Mesenteric fat pad (tissue), 1 donor: Measurements from ENCODE around the gene RCHY1. TPM values are rescaled to one million over a fixed set of nuclear protein-coding genes. Genes with fewer than 3 reads are reported as not detected.
"Not testable (repeated sequence)": the region's sequence is repeated elsewhere in the genome, so short reads cannot be mapped to it uniquely, and the experiment has no call there.

Source experiments
- DNase-seq: peaks from one replicate; pipeline ENCODE4 v3.0.0-alpha.2; 2020; ENCODE audit warnings: low spot score
- long read RNA-seq: library from polyadenylated mRNA; unstranded; transcript quantifications from one replicate; pipeline ENCODE4 v2.0.0, GENCODE V29; 2020
- total RNA-seq: library from RNA; stranded (reverse); fragmentation: NEBNext Ultra II Directional; extraction: Animal tissue kit (Norgen Biotek cat#: 25700); gene quantifications from one replicate; pipeline ENCODE4 v1.2.1, GENCODE V29; 2021
- donor health status: DM: yes; HTN: yes; CAD: no.

Gene RCHY1
- total RNA-seq = 30.4 TPM
- long read RNA-seq, full-length matches to known transcripts = 75 of 84 reads
- long read RNA-seq, partial matches to known transcripts = 2 of 84 reads
- long read RNA-seq, other reads (novel, unspliced or antisense) = 7 of 84 reads

- DNase-seq = peak; percentile 97
Measured at GRCh38 chr4:75514131-75514948, at the start of gene RCHY1, which contains the start of gene THAP6. Gene RCHY1 (minus strand): TSS chr4:75514403. CDS start chr4:75514286, 117 bp downstream. Gene THAP6 (plus strand): TSS chr4:75514473. CDS start chr4:75515453, 980 bp downstream.

- DNase-seq = no peak
Measured at GRCh38 chr4:75561789-75562188, 47.6 kb upstream of the RCHY1 start.

GRCh38 chr4:75557696-75558095 is 43.5 kb upstream of the RCHY1 start:
- DNase-seq = no peak

- DNase-seq = no peak
Measured at GRCh38 chr4:75555294-75556164, 41.3 kb upstream of the RCHY1 start, which contains the start of gene ODAPH. Gene ODAPH (plus strand): TSS chr4:75556066. CDS start chr4:75556083, 17 bp downstream.

- no peak for DNase-seq
Measured at GRCh38 chr4:75552452-75552851, 38.2 kb upstream of the RCHY1 start.

- DNase-seq = no peak
Measured at GRCh38 chr4:75549019-75549418, 34.8 kb upstream of the RCHY1 start.

GRCh38 chr4:75547647-75548387 is 33.6 kb upstream of the RCHY1 start:
- no peak for DNase-seq

GRCh38 chr4:75545526-75545925 is 31.3 kb upstream of the RCHY1 start:
- DNase-seq = no peak

GRCh38 chr4:75544870-75545269 is 30.7 kb upstream of the RCHY1 start:
- no peak for DNase-seq

- DNase-seq = not testable (repeated sequence)
Measured at GRCh38 chr4:75544220-75544619, 30.0 kb upstream of the RCHY1 start.

- DNase-seq = no peak
Measured at GRCh38 chr4:75542824-75543223, 28.6 kb upstream of the RCHY1 start.

- not testable (repeated sequence) for DNase-seq
Measured at GRCh38 chr4:75537308-75537707, 23.1 kb upstream of the RCHY1 start.

- DNase-seq = not testable (repeated sequence)
Measured at GRCh38 chr4:75533926-75534325, 19.7 kb upstream of the RCHY1 start.

- DNase-seq = not testable (repeated sequence)
Measured at GRCh38 chr4:75533339-75533887, 19.2 kb upstream of the RCHY1 start.

GRCh38 chr4:75531536-75532143 is 17.4 kb upstream of the RCHY1 start:
- not testable (repeated sequence) for DNase-seq

- no peak for DNase-seq
Measured at GRCh38 chr4:75530556-75531322, 16.5 kb upstream of the RCHY1 start.

- DNase-seq = no peak
Measured at GRCh38 chr4:75527482-75527881, 13.3 kb upstream of the RCHY1 start.

- DNase-seq = no peak
Measured at GRCh38 chr4:75525910-75526309, 11.7 kb upstream of the RCHY1 start.

- no peak for DNase-seq
Measured at GRCh38 chr4:75525086-75525485, 10.9 kb upstream of the RCHY1 start.
